Measurements from ENCODE around the gene SORT1. TPM values are rescaled to one million over a fixed set of nuclear protein-coding genes. Genes with fewer than 3 reads are reported as not detected.

SORT1 gene
- total RNA-seq, 1 donor, result 48.5 TPM

GRCh38 chr1:109268431-109269211 lies 129.1 kb downstream of the SORT1 start:
- Histone ChIP-seq H3K27ac (ENCODE audit: low read depth, low read length) (no peak overlapping the region), H3K27me3 (ENCODE audit: insufficient read depth, low read length) (no peaks in the 10 kb centered on the region), H3K9me3 (ENCODE audit: low read depth, low read length) (no peaks in the 10 kb centered on the region), H3K79me2 (ENCODE audit: insufficient read depth, low read length) (no peaks in the 10 kb centered on the region), H3K4me2 (ENCODE audit: insufficient read depth, low read length) (no peak overlapping the region), H2AFZ (ENCODE audit: low read length) (no peak overlapping the region), H4K20me1 (ENCODE audit: insufficient read depth, low read length) (no peaks in the 10 kb centered on the region), H3K36me3 (ENCODE audit: insufficient read depth, low read length) (no peaks in the 10 kb centered on the region), H3K4me1 (ENCODE audit: insufficient read depth, low read length) (peaks cover 6% of the 10 kb centered on the region), H3K4me3 (ENCODE audit: insufficient read depth, low read length) (no peak overlapping the region)
- DNase-seq (ENCODE audit: insufficient read length, low spot score, missing footprints), result peak; percentile 83
- TF ChIP-seq, protein P1, sequence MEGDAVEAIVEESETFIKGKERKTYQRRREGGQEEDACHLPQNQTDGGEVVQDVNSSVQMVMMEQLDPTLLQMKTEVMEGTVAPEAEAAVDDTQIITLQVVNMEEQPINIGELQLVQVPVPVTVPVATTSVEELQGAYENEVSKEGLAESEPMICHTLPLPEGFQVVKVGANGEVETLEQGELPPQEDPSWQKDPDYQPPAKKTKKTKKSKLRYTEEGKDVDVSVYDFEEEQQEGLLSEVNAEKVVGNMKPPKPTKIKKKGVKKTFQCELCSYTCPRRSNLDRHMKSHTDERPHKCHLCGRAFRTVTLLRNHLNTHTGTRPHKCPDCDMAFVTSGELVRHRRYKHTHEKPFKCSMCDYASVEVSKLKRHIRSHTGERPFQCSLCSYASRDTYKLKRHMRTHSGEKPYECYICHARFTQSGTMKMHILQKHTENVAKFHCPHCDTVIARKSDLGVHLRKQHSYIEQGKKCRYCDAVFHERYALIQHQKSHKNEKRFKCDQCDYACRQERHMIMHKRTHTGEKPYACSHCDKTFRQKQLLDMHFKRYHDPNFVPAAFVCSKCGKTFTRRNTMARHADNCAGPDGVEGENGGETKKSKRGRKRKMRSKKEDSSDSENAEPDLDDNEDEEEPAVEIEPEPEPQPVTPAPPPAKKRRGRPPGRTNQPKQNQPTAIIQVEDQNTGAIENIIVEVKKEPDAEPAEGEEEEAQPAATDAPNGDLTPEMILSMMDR (IDR thresholded peaks at IDR 0.05; ENCODE audit: extremely low read depth, low read depth, low read length), result no peak

DNA sequence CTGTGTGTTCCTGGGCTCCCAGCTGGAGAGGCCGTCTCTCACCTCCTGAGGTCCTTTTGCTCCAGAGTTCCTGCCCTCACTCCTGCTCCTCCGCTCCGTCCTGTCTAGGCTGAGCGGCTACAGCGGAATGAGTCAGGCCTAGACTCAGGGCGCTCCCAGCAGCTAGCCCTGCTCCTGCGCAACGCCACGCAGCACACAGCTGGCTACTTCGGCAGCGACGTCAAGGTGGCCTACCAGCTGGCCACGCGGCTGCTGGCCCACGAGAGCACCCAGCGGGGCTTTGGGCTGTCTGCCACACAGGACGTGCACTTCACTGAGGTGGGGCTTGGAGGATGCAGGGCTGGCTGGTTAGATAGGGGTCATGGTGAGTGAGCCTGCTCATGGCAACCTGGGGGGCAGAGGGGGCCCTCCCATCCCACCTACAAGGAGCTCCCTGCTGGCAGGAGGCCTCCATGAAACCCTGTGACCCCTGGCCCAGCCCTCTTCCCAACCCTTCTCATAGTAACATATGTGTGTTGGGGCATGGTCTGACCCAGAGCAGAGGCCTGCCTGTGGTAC lies 129.9 kb downstream of the SORT1 start:
- no peaks in the 10 kb centered on the region for H4K20me1 ChIP-seq (ENCODE audit: insufficient read depth, low read length)
- H3K4me3 ChIP-seq (ENCODE audit: insufficient read depth, low read length), result no peak overlapping the region
- H3K36me3 ChIP-seq (ENCODE audit: insufficient read depth, low read length), result no peaks in the 10 kb centered on the region
- H3K27ac ChIP-seq (ENCODE audit: low read depth, low read length), result no peak overlapping the region
- H3K79me2 ChIP-seq (ENCODE audit: insufficient read depth, low read length), result no peaks in the 10 kb centered on the region
- no peaks in the 10 kb centered on the region for H3K9me3 ChIP-seq (ENCODE audit: low read depth, low read length)
- TF ChIP-seq, protein P1 (IDR thresholded peaks at IDR 0.05; ENCODE audit: extremely low read depth, low read depth, low read length), result no peak
- peak; percentile 80 for DNase-seq (ENCODE audit: insufficient read length, low spot score, missing footprints)
- peaks cover 6% of the 10 kb centered on the region for H3K4me1 ChIP-seq (ENCODE audit: insufficient read depth, low read length)
- H3K27me3 ChIP-seq (ENCODE audit: insufficient read depth, low read length), result no peaks in the 10 kb centered on the region
- H2AFZ ChIP-seq (ENCODE audit: low read length), result no peak overlapping the region
- no peak overlapping the region for H3K4me2 ChIP-seq (ENCODE audit: insufficient read depth, low read length)

GRCh38 chr1:109266965-109267364 lies 130.8 kb downstream of the SORT1 start:
- Histone ChIP-seq H3K36me3 (ENCODE audit: insufficient read depth, low read length) (no peaks in the 10 kb centered on the region), H2AFZ (ENCODE audit: low read length) (no peak overlapping the region), H4K20me1 (ENCODE audit: insufficient read depth, low read length) (no peaks in the 10 kb centered on the region), H3K9me3 (ENCODE audit: low read depth, low read length) (no peaks in the 10 kb centered on the region), H3K4me1 (ENCODE audit: insufficient read depth, low read length) (peaks cover 6% of the 10 kb centered on the region), H3K4me2 (ENCODE audit: insufficient read depth, low read length) (no peak overlapping the region), H3K4me3 (ENCODE audit: insufficient read depth, low read length) (no peak overlapping the region), H3K27ac (ENCODE audit: low read depth, low read length) (no peak overlapping the region), H3K27me3 (ENCODE audit: insufficient read depth, low read length) (no peaks in the 10 kb centered on the region), H3K79me2 (ENCODE audit: insufficient read depth, low read length) (no peaks in the 10 kb centered on the region)
- TF ChIP-seq, protein P1 (IDR thresholded peaks at IDR 0.05; ENCODE audit: extremely low read depth, low read depth, low read length), result no peak
- peak; percentile 98 for DNase-seq (ENCODE audit: insufficient read length, low spot score, missing footprints)

DNA sequence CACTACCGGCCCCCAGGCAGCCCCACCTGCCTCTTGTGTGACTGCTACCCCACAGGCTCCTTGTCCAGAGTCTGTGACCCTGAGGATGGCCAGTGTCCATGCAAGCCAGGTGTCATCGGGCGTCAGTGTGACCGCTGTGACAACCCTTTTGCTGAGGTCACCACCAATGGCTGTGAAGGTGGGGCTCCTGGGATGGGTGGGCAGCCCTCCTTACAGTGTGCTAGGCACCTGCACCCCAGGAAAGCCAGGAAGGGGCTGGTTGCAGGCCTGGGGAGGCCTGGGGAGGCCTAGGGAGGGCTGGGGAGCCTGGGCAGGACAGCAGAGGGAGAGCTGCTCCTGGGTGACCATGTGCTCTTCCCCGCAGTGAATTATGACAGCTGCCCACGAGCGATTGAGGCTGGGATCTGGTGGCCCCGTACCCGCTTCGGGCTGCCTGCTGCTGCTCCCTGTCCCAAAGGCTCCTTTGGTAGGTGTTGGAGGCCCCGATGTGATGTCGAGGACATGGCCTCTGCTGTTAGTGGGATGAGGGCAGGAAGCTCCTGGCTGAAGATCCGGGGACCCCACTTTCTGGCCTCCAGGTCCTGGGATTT lies 131.9 kb downstream of the SORT1 start:
- Histone ChIP-seq H3K4me2 (ENCODE audit: insufficient read depth, low read length) (no peak overlapping the region), H2AFZ (ENCODE audit: low read length) (no peak overlapping the region), H3K36me3 (ENCODE audit: insufficient read depth, low read length) (no peaks in the 10 kb centered on the region), H3K9me3 (ENCODE audit: low read depth, low read length) (no peaks in the 10 kb centered on the region), H3K27me3 (ENCODE audit: insufficient read depth, low read length) (no peaks in the 10 kb centered on the region), H3K27ac (ENCODE audit: low read depth, low read length) (no peak overlapping the region), H3K4me1 (ENCODE audit: insufficient read depth, low read length) (peaks cover 6% of the 10 kb centered on the region), H3K79me2 (ENCODE audit: insufficient read depth, low read length) (no peaks in the 10 kb centered on the region), H3K4me3 (ENCODE audit: insufficient read depth, low read length) (no peak overlapping the region), H4K20me1 (ENCODE audit: insufficient read depth, low read length) (no peaks in the 10 kb centered on the region)
- DNase-seq (ENCODE audit: insufficient read length, low spot score, missing footprints), result peak; percentile 61
- TF ChIP-seq, protein P1 (IDR thresholded peaks at IDR 0.05; ENCODE audit: extremely low read depth, low read depth, low read length), result no peak

Data from osteoblast (primary cell).